Measurements from ENCODE around the gene PARN.

DNA sequence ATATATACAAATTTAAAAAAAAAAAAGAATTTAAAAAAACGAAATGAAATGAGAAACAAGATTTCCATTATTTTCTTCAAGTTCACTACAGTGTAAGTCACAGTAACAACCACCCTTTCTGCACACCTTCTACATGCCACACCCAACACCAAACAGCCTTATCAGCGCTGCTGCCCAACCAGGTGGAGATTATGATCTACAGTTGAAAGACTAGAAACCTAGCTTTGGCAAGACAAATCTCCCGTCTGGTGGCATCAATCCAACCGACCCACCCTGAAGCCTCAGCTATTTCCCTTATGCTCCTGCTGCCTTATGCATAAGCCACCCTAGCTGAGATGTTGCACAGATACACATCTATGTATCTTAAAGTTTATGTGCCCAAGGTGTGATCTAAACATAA is 60.8 kb downstream of the PARN start:
- TF ChIP-seq TAF1 (IDR thresholded peaks at IDR 0.05; ENCODE audit: borderline replicate concordance, low read depth, low read length): no peak
- TF ChIP-seq POLR2A (IDR thresholded peaks at IDR 0.05; ENCODE audit: low read depth, low read length): no peak
